Measurements from ENCODE around the gene TRMT6.

TRMT6 gene

DNA sequence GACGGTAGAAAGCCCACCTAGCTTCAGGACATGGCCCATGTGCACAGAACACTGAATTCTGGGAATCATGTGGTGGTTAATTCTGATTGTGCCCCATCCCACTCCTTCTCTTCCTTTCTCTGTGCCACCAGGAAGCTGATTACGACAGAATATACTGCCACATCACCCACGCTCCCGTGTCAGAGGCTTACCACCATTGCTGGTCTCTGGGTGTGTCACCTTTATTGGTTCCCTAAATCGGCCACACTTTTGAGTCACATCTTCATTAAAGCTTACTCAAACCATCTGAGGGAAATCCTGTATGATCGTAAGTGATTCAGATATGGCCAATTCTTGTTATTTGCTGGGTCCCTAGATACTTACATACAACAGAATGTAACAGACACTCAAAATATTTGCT, 3.1 kb downstream of the TRMT6 start:
- DNase-seq (ENCODE audit: low read depth): peak; percentile 44

DNA sequence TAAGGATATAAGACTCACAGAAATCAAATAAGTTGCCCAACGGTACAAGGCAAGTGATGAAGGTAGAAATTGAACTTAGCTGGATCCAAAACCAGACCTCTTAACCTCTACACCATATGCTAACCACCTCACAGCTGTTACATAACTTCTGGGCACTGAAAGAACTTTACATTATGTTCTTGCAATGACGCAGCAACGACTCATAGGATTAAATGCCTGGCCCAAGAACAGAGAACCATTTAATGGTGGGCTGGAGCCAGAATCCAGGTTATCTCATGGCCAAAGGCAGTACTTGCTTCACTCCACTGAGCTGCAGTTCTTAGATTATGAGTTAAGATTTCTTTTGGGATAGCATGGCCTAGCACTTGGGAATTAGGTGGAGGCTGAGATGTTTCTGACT, 4.4 kb downstream of the TRMT6 start:
- DNase-seq (ENCODE audit: low read depth): no peak

DNA sequence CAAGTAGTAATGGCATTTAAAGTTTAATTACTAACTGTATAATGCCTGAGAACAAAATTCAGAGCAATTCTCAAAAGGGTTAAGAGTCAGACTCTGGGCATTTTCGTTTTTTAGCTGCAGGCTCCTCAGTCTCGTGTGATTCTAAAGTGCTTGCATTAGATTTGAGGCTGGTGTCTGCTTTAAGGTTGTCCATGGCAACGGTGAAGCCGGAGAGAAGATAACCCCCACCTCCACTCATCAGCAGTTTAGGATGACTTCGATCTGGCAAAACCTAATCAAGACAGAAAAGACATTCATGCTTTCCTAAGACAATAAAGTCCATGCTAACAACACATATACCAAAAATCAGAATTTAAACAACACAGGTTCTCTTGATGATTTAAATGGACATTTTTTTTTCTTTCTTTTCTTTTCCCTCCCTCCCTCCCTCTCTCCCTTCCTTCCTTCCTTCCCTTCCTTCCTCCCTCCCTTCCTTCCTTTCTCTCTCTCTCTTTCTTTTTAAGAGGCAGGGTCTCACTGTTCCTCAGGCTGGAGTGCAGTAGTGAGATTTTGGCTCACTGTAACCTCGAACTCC, 11.8 kb downstream of the TRMT6 start:
- DNase-seq (ENCODE audit: low read depth): no peak

DNA sequence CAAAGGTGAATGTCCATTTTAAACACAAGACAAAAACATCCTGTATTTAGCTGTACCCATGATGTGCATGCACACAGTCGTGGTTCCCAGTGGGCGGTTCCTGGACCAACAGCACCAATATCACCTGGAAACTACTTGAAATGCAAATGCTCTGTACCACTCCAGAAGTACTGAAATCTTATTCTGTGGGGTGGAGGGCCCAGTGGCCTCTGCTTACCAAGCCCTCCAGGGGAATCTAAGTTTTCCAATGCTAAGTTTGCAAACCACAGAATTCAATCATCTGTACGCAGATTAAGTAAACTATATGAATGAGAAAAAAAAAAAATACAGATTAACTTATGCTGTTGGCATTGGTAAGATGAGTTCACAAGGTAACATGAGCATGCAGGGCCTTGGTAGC, 14.1 kb downstream of the TRMT6 start:
- no peak for DNase-seq (ENCODE audit: low read depth)

DNA sequence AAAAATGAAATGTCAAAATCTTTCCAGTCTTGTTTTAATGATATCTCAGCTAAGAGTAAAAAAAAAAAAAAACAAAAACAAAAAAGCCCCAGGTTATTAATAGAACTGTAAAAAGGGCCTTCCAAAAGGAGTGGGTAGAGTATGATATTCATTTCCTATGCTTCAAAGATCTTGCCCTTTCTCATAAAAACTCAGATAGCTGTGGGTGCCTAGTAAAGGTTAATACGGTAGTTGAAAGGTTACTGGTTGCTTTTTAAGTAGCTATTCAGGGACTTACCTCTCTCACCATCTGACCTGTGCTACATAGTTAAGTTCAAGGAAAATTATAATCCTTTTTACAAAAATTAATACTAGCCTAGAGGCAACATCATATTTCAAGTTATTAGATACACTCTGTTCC, 14.9 kb downstream of the TRMT6 start:
- no peak for DNase-seq (ENCODE audit: low read depth)

DNA sequence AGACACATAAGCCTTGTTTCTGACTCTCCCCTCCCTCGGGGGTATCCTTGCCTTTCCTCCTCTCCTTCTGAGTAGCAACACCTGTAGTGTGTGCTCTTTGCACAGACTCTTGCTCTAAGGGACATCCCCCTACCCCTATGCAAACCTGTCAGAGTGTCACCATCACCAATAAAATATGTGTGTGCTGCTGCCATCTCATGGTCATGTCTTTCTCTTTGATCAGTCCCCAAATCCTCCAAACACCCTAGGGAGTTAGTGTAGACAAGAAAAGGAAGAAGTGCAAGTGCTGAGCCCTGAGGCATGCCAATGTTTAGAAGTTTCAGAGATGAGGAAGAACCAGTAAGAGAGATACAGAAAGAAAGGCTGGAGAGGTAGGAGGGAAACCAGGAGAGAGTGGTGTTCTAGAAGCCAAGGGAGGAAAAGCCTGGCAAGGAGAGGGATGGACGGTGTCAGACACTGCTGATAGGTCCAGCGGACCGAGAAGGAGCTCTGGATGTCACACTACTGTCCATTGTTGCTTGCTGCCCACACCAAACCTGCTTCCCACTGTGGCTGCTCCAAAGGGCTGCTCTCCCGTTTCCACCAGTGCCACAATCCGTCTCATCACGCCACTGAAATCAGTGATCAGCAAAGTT, 16.4 kb downstream of the TRMT6 start:
- DNase-seq (ENCODE audit: low read depth): no peak

DNA sequence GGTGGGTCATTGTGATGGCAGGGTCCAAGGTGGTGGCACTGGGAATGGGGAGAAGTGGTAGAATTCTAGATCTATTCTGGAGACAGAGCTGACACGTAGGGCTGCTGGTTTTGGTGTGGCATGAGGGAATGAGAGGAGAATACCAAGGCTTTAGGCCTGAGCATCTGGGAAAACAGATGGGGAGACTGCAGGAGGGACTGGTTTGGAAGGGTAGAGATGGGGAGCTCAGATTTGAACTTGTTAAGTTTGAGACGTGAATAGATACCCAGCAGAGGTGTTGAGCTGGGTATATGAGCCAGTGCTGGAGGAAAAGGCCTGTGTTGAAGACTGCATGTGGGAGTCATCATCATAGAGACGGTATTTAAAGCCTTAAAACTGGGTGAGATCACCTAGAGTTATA, 17.5 kb downstream of the TRMT6 start:
- DNase-seq (ENCODE audit: low read depth): no peak

DNA sequence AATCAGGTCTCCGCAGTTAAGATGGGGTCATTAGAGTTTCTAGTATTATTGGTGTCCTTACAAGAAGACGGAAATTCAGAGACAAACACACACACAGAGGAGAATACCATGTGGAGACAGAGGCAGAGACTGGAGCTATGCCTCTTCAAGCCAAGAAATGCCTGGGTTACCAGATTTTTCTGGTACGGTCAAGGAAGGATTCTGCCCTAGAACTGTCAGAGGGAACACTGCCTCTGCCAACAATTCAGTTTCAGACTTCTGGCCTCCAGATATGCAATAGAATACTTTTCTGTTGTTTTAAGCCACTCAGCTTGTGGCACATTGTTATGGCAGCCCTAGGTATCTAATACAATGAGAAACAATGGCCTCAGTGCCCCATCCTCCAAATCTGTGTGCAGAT, 18.9 kb downstream of the TRMT6 start:
- DNase-seq (ENCODE audit: low read depth): no peak

DNA sequence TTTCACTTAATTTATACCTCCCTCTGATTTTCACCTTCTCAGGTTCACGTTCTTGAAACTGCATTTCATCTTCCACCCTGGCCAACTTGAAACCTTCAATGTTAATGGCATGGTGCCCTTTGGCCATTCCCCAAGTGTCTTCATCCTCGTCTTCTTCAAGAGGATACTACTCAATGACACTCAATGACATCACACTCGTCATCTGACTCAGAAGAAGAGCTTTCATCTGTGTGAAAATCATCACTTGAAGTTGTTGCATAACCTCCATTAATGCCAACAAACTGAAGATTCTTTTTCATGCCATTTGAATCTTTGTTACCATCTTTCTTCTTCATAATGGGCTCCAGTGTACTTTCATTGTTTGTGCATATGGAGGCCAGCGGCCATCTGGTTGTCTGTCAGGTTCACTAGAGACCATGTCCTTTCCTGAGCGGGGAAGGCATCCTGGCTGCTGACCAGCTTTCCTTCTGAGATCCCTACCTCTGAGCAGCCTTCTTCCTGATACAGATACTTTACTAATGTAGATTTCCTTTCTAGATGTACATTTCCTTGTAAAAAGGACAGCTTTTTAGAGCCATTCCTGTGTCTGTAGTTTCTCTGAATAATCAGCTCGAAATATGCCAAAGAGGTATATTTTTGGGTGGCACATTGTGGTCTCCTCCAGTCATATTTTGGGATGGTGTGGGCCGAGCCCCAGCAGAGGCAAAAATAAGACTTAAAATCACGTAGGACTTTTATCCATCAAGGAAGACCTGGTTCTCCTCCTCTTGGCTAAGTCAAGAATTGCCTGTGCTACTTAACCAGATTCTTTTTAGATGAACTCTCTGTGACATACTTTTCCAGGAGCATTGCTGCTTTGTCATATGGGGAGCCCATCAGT, 21.3 kb downstream of the TRMT6 start:
- DNase-seq (ENCODE audit: low read depth): no peak

DNA sequence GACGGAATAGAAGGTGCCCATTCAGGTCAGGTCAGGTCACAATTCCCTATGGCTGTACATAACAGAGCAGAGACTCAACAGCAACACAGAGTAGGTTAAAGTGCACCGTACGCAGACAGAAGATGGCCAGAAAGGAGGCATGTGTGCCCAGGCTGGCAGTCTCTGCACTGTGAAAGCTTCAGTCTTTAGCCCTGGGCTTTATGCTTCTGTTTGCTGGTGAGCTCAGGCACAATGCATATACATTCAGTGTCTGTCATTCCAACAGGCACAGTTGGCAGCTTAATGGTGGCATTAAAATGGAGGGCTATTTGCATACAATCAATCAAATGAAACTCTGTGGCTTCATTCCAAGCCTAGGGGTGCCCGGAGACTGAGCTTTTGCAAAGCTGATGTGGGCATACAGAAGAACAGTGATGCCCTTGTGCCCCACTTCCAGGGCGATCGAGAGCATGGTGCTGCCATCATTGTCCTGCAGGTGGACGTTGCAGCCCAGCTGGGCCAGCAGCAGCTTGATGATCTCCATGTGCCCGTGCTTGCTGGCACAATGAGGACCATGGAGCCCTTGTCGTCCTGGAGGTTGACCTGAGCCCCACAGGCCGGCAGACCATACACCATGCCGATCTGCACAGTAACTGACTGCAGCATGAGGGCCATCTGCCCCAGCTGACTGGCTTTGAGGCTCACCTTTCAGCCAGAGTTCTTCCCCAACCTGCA, 22.4 kb downstream of the TRMT6 start:
- no peak for DNase-seq (ENCODE audit: low read depth)

DNA sequence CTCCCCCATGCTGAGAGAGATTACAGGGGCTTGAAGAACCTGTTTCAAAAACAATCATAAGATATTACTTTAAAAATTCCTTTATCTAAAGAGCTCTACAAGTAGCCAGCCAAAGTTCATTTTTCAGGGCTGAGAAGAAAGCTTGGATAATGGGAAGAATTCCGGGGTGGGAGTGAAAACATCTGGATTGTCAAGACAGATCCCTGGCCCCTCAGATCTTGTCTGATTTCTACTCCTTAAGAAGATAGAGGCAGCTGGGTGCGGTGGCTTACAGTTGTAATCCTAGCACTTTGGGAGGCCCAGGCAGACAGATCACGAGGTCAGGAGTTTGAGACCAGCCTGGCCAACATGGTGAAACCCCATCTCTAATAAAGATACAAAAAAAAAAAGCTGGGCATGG, 24.8 kb downstream of the TRMT6 start:
- no peak for DNase-seq (ENCODE audit: low read depth)

DNA sequence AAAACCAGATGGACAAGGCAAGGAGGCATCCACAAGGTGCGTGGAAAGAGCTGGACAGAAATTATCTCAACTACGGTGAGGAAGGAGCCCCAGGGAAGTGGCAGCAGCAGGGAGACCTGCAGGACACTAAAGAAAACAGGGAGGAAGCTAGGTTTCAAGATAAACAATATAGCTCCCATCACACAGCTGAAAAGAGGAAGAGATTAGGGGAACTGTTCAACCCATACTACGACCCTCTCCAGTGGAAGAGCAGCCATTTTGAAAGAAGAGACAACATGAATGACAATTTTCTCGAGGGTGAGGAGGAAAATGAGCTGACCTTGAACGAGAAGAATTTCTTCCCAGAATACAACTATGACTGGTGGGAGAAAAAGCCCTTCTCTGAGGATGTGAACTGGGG, 26.8 kb downstream of the TRMT6 start:
- no peak for DNase-seq (ENCODE audit: low read depth)

DNA sequence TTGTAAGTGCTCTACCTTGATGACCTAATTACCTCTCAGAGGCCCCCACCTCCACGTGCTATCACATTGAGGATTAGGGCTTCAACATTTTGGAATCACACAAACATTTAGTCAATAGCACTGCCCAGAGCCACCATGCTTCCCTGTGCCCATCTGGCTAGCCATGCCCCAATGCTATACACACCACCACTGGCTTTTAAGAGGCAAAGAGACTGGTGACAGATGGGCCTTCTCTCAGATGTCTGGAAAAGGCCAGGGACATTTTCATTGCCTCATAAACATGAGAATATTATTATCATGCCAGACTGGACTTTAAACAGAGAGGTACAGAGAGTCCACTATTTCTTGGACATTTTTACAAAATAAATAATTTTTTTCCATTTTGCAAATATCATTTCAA, 29.8 kb downstream of the TRMT6 start:
- no peak for DNase-seq (ENCODE audit: low read depth)

DNA sequence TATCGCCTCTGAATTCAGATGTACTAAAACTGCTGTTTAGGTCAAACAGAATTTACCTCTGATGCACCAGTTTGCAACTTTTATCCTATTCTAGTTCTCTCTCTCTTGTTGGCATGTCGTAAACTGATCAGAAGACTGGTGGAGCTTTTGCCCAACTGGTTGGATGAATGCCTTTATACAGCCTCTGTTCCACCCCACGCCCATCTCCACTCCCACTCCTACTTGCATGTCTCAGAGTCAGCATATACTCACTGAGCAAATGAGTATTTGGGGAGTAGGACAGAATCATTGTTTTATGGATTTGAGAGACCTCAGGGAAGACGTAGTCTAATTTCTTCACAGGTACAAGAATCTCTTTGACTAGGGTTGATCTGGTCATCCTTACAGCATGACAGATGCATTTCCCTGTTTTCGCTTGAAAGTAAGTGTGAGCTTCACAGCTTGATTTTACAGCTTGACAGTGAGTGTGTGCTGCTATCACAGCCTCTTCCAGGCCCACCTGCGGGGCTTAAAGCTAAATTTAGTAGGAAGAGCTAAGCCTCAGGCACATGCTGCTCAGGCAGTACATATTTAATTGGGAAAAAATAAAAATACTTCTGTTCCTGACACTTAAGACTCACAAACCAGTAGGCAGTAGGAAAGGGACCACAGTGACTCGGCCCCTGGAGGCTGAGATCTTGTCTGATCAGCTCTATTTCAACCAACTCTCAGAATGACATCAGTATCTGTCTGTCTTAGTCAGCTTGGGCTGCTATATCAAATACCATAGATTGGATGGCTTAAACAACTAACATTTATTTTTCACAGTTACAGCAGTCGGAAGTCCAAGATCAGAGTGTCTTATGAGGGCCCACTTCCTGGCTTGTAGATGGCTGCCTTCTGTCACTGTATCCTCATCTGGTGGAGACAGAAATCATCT, 30.4 kb downstream of the TRMT6 start:
- peak; percentile 21 for DNase-seq (ENCODE audit: low read depth)

DNA sequence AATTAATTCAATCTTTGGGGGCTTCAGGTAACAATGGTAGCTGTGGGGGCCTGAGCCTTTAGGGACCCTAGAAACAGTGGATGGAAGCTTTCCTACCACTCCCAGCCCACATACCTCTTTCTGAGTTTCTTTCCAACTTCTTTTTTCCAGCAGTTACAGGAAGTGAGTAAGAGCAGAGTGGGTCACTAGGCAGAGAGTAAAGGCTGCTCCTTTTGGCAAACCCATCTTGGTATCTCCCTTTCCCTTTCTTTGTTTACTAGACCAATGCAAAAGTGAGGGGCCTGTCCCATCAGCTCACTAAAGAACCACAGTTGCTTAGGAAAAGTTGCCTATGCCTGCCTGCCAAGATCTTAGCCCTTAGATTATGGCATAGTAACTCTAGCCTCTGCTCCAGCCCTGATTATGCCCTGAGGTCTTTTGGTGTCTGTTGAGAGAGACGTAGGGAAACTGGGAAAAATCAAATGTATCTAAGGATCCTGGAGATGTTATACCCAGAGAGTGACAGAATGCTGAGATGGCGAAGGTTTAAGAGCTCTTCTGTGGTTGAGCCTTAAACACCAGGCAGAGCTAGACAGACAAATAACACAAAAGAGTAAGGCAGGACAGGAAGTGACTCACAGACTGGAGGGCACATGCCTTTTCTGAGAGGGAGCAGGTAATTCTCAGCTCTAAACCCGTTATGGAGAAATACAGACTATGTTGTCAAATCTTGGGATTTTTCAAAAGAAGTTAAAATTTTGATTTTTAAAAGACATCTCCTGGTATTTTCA, 31.3 kb downstream of the TRMT6 start:
- no peak for DNase-seq (ENCODE audit: low read depth)

DNA sequence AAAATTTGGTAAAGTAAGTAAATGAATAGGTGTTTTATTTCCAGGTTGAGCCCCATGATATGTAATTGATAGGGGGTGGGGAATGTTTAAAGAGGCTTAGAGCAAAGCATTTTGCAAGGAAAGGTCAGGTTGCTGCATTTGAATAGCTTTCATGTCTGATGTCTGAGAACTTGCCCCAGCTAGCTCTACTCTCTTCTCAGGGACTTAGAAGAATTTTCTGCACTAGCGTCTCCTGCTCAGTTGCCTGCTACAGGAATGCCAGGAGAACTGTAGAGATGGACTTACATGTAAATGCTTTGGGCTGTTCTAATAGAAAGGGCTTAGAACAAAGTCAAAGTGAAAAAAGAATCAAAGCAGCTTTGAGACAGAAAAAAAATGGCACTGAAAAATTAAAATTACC, 35.5 kb downstream of the TRMT6 start:
- no peak for DNase-seq (ENCODE audit: low read depth)

DNA sequence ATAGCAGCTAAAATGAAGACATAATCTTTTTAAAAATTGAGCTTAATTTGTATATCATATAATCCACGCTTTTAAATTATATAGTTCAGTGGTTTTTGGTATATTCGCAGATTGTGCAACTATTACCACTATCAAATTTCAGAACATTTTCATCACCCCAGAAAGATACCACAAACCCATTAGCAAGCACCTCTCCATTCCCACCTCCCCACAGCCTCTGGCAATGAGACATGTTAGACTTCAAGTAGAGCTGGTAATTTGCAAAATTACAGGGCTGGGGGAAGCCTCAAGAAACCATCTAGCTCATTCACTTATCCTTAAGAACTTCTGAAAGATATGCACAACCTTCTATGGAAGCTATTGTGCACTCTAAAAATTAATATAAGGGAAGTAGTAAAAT, 37.2 kb downstream of the TRMT6 start:
- DNase-seq (ENCODE audit: low read depth): no peak

DNA sequence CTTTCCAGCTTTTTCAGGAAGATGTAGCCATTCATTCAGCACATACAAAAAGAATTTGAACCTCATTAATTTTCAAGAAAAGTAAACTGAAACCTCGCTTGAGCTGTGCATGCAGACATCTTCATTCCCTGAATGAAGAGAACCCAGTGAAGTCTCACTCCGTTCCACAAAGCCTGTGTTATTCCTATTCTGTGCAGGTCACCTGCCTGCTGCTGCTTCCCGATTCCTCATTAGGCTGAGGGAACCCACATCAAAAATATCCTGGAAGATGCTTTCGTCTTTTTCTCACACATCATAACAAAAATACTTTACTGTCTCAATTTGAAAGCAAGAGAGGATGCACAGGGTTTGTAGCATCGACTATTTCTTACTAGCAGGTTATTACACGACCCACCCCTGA, 40.1 kb downstream of the TRMT6 start:
- DNase-seq (ENCODE audit: low read depth): no peak

DNA sequence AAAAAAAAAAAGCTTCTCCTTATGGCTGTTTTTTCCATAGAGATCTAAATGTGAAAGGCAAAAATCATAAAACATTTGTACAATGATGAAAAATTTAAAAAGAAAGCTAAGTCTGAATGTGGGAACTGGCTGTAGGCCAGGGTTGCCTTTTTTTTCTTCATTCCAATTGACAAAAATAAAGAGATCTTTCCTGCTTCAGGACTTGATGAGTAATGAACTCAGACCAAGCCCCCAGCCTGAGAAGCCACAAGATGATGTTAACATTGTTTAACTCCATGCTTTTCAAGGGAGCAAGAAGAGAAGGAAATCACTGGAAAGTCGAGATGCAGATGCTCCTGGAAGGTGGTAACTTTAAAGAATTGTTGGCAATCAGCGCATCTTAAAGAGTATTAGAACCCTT, 41.4 kb downstream of the TRMT6 start:
- no peak for DNase-seq (ENCODE audit: low read depth)

DNA sequence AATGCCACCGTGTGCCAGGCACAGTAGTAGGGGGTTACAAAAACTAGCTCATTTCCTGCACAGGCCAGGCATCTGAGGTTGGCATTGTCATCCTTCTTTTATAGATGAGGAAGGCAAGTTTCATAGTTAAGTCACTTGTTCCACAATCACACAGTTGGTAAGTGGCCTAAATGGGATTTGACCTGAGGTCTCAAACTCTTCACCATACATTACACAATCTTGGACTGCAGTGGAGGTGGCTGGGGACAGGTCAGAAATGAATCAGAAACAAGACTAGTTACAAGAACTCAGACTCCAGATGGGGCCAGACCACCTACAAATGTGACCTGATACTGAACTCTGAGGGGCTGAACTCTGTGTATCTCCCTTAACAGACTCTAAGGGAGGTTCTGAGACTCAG, 49.4 kb downstream of the TRMT6 start:
- DNase-seq (ENCODE audit: low read depth): no peak

DNA sequence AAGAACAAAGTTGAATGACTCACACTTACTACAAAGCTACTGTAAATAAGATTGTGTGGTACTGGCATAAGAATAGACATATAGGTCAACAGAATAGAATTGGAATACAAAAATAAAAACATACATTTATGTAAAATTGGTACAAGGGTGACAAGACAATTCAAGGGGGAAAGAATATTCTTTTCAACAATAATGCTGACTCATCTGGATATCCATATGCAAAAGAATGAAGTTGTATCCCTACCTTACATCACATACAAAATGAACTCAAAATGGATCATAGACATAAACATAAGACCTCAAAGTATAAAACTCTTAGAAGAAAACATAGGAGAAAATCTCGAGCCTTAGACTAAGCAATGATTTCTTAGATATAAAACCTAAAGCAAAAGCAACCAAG, 50.9 kb downstream of the TRMT6 start:
- DNase-seq (ENCODE audit: low read depth): no peak

All from activated T-cell treated with anti-CD3 and anti-CD28 coated beads for 48 hours (primary cell).